HG03039 (cell line): ENCODE measurements around the gene CSNK1E.

Source experiments
- ATAC-seq: cut with Tn5 transposase; IDR thresholded peaks from one replicate; pipeline ENCODE4 v1.9.1; 2021; ENCODE audit warnings: mild to moderate bottlenecking, moderate library complexity; ENCODE audit not compliant: unreplicated experiment

CSNK1E gene

DNA sequence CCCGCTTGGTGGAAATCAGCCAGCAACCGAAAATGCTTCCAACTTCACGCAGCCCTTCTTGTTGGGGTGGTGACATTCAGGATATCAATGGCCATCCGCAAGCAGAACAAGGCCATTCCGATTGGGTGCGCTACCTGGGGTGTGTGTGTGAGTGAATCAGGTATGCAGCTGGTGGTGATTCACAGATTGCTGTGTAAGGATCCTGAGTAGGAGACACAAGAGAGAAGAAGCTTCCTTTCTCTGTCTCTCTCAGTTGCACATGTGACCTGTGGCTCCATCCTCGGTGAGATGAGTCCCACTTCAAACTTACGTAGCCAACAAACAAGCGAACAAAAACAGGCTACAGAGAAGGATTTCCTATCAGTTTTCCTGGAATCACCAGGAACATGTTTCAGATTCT is 34.8 kb downstream of the CSNK1E start:
- ATAC-seq, result no peak

DNA sequence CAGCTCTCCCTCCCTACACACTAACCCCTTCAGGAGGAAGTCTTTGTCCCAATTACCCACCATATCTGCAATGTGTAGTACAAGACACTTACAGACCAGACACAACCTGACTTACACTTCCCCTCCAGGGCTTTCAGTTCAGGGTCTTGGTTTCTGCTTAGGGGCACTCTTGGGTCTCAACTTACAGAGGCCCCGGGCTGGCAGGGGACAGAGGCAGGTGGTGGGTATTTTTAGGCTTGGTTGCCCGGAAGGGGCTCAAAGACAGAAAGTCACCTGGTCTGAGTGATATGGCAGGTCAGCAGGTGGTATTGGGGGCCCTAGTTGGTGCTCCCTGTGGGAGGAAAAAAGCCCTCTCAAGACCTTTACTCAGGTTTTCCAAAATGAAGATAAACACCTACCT is 41.1 kb downstream of the CSNK1E start:
- ATAC-seq, result no peak

DNA sequence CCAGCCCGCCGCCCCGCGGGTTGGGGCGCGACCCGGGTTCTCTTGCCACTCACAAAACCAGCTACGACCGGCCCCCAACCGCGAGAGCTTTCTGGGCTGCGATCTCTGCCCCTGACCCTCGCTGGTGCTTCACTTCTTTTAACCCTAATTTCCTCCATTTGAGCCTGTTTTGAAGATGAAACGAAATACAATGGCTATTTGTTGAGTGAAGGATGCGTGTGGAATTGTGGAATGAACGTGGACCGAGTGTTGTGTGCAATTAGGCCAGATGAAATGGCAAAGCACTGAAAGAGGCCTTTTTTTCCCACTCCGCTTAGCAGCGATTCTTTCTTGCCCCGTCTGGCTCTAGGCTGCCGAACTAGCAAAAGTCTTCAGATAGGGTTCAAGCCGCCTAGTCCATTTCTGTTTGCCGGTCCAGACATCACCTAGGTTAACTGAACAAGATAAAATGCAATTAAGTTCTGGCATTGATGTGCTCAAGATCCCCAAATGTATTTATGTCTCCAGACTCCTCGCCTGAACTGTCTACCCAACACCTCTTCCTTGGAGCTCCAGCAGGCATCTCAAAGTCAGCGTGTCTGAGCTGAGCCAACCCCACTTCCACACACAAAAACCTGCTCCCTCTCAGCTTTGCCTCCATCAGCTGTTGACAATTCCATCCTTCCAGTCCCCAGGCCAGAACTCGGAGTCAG is 44.0 kb downstream of the CSNK1E start:
- ATAC-seq, result no peak

DNA sequence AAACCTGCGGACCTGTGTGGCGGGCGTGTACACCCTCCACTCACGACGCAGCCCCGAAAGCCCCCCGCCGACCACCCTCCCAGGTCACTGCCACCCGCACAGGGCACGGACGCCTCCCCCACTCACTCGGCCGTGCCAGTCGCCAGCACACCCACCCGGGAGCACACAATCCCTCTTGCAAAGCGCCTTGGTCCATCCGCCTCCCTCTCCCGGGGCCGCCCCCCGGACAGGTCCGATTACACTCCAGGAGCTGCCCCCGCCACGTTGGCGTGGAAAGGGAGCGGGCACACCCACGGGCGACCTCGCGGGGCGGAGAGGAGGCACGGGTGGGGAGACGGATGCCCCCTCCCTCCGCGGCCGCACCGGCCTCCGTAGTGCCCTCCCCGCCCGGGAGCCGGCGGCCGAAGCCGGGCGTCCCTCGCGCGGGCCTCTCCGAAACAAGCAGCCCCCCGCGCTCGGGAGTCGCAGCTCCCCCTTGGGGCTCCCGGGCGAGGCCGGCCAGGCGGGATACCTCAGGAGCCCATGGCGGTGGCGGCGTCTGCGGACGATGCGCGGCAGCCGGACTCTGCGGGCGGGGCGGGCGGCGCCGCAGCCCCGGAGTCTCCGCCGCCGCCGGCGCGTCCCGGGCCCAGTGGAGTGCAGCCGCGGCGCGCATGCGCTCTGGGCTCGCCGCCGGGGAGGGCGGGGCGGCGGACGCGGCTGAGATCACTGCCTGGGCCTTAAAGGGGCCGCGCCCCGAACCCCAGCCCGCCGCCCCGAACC is 44.7 kb downstream of the CSNK1E start, which contains the start of gene TMEM184B:
TSS of gene TMEM184B (minus strand) at position 638 of the 762 bp plus-strand sequence. CDS start 25,049 bp downstream, outside the sequence.
- ATAC-seq, result peak; percentile 70

DNA sequence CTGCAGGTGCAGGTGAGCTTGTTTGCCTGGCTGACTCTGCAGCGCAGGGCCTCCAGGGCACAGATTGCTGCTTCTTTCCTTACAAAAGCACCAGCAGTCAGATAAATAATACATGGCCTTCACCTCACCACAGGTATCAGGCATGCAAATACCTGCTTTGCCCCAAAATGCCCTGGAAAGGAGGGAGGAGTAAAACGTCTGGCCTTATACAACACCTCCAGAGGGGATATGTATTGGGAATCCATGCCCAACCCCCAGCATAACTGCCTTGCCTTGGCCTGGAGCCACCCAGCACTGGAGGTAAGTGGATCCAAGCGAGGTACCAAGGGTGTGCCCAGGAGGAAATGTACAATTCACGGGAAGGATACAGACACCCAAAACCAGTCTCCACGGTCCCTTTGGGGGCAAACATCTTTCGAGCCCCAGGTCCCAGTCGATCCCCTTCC is 45.3 kb downstream of the CSNK1E start:
- no peak for ATAC-seq

DNA sequence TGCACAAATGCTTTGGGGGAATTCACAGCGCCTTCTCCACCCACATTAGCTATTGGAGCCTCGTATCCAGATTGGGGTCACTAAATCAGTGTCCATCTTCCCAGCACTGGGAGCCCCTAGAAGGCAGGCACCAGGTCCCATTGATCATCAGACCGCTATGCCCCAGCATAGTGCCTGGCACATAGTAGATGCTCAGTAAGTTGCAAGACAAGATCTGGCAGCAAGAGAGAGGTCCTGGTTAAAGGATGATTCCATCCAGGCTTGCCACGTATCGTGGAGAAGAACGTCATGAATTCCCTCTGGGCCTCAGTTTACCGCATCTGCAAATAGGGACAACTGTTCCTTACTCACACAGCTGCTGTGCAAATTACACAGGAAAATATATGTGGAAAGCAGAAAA is 46.1 kb downstream of the CSNK1E start:
- ATAC-seq, result no peak

DNA sequence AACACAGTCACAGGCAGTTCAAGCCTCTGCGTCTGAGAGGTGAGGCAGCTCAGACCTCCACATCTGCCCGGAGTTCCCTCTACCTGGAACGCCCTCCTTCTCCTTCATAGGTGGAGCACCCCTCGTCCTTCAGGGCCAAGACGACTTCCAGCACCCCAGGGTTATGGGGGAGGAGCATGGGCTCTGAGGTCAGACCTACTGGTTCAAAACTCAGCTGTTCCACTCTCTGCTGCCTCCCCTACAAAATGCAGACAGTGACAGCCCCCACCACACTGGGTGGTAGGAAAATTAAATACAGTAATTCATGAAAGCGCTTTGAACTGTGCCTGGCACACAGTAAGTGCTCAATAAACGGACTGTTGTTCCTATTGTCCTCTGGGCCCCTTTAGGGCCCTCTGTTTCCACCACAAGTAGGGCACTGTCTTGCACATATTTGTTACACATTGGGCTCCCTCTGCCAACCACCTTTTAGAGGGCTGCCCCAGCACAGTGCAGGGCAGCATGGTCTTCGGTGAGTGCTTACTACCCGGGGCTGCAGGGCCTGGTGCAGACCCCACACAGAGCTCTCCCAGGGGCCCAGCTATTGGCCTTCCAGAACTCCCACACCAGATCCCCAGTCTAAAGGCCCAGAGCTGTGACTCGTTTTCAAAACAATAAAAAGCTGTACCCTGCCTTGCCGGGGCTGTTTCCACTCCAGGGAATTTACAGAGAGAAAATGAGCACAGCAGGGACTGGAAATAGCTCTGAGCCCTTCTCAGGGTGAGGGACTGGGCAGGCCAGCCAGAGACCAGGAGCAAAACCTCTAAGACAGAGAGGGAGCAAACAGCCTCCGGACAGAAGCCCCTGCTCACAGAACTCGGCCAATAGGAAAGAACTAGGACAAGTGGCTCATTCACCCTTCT is 46.9 kb downstream of the CSNK1E start:
- ATAC-seq, result no peak

DNA sequence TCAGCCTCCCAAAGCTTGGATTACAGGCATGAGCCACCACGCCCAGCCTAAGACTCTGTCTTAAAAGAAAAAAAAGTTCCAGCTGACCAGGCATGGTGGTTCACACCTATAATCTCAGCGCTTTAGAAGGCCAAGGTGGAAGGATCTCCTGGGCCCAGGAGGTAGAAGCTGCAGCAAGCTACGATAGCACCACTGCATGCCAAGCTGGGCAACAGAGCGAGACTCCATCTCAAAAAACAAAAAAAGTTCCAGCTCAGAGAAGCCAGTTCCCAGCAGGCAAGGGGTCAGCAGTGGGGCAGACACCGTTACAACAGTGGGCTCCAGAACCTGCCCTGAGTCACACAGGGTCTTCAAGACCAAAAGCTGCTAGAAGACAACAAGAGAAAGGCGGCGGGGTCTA is 47.8 kb downstream of the CSNK1E start:
- no peak for ATAC-seq

DNA sequence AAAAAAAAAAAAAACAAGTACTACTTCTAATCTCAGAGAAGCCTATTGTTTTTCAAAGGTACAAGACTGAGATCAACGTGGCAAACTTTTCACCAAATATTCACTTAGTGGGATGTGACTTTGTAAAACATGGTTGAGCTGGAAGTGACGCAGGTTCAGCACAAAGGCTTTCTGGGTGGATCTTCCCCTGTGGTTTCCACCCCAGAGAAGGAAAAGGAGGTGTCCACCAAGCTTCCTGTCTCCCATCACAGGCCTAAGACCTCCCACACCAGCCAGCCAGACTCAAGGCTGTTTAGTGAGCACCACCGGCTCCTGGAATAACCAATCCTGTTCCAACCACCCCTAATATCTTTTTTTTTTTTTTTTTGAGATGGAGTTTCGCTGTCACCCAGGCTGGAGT is 50.1 kb downstream of the CSNK1E start:
- no peak for ATAC-seq

GRCh38 chr22:38266120-38266519 is 51.1 kb downstream of the CSNK1E start:
- no peak for ATAC-seq

DNA sequence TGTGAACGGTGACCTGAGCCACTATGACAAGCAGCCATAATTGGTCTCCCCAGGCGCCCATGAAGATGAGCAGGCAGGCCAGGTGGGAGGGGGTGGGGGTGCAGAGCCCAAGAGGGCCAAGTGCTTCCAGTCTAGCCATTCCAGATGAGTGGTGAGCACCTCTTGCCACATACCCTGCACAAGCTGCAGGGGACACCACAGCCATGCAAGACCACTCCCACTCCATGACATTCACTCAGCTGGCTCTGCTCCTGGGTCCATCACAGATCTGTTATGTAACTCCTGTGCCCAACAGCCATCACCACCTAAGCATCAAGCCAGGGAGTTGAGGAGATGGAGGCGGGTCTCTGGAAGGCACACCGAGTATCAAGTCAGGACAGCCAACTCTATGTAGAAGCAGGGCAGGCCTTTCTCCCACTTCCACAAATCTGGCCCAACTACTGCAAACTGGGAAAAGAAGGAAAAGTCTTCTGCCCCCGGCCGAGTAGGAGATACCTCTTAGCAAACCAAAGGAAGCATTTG is 52.9 kb downstream of the CSNK1E start:
- ATAC-seq, result no peak

GRCh38 chr22:38262051-38262795 is 55.0 kb downstream of the CSNK1E start:
- no peak for ATAC-seq

GRCh38 chr22:38260761-38261681 is 56.2 kb downstream of the CSNK1E start:
- ATAC-seq, result no peak

DNA sequence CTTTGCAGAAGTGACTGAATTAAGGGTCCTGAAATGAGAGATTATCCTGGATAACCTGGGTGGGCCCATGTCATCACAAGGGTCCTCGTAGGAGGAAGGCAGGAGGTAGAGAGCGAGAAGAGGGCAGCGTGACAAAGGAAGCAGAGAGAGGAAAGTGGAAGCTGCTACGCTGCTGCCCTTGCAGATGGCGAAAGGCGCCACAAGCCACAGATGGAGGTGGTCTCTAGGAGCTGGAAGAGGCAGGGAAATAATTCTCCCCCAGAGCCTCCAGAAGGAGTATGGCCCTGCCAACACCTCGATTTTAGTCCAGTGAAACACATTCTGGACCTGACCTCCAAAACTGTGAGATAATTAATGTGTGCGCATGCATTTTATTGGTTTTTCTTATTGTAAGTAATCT is 57.9 kb downstream of the CSNK1E start:
- ATAC-seq, result no peak

DNA sequence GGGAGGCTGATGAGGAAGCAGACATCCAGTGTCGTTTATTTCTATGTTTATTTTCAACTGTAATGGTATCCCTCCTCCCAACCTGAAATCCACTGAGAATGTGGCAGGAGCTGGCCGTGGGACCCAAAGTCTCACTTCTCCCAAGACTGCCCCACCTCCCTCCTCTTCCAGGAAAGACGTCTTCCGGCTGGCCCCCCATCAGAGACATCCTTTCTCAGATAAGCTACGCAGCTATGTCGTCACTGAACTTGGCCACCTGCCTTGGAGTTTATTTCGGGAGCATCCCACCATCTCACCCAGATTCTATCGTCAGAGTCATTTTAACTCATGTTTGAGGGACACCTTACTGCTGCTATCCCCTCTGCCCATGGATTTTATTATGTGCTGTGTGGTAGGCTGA is 58.3 kb downstream of the CSNK1E start:
- ATAC-seq, result no peak

DNA sequence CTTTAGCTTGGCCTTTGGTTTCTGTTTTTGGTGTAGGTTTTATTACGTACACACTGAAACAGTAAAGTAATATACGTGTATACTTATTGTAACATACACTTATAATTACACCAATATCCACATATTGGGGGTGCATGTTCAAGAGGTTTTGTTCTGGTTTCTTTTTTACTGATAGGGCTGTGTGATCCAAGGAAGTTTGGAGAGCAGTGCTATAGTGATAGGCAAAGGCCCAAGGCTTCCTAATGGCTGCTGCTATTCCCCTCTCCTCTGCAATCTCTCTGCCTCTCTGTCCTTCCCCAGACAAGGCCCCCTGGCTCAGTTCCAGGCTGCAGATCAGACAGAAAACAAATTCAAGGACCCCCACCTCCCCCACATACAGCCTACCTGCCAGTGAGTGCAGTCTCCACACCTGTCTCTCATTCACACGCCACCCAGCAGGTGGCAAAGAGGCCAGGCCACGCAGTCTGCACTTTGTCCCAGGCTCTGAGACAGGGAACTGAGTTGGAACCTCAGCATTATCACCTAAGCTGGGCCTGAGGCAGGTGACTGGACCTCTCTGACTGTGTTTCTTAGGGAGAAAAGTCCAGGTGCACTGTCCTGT is 59.5 kb downstream of the CSNK1E start:
- ATAC-seq, result no peak

- no peak for ATAC-seq
These were observed 60.1 kb downstream of the CSNK1E start for GRCh38 chr22:38257181-38257580.

GRCh38 chr22:38255697-38256096 is 61.5 kb downstream of the CSNK1E start:
- ATAC-seq, result no peak

- ATAC-seq, result no peak
These were observed 65.9 kb downstream of the CSNK1E start for GRCh38 chr22:38251341-38251692.
